GM21381 (cell line): ENCODE measurements around the gene CPA4.

Experiments used
- ATAC-seq: cut with Tn5 transposase; IDR thresholded peaks from one replicate; pipeline ENCODE4 v1.9.1; 2021; ENCODE audit warnings: mild to moderate bottlenecking, moderate library complexity; ENCODE audit not compliant: unreplicated experiment

CPA4 gene

DNA sequence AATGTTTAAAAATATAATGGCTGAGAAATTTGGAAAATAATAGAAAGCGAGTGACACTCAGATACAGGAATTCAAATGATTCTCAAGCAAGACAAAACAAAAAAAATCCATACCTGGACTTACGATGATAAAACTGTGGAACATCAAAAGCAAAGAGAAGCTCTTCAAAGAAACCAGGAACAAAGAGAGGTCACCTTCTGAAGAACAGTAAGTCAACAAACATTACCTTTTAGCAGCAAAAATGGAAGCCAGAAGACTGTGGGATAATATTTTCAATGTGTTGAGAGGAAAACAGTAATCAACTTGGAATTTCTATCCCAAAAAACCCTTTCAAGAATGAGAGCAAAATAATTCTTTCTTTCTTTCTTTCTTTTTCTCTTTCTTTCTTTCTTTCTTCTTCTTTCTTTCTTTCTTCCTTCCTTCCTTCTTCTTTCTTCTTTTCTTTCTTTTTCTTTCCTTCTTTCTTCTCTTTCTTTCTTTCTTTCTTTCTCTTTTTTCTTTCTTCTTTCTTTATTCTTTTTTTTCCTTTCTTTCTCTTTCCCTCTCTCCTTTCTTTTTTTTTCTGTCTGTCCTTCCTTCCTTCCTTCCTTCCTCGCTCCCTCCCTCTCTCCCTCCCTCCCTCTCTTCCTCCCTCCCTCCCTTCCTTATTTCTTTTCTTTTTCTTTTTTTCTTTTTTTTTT lies 49.9 kb downstream of the CPA4 start:
- ATAC-seq: no peak

DNA sequence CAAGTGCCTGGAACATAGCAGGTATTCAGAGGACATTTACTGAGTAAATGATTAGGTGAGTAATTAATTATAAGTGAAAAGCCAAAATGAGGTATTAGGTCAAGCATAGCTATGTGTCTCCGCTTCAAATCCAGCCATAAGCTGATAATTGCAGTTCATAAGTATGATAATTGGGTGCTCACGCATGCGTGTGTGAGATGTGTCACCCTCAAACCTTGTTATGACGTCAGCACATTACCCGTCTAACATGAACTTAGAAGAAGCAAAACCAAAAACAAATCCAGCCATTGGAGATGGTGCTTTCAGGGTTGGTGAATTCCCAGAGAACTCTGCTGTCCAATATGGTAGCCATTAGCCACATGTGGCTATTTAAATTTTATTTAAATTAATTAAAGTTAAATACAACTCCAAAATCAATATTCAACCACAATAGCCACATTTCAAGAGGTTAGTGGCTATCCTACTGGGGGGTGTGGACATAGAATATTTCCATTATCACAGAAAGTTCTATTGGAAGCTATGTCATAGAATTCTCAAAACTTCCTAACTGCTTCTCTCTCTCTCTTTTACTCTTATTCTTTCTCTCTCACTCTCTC lies 51.4 kb downstream of the CPA4 start, which contains the start of gene CPA5:
Gene CPA5, plus strand, starts transcription at position 546 of the 596 bp plus-strand sequence. CDS start 1,670 bp downstream, outside the sequence.
- no peak for ATAC-seq

DNA sequence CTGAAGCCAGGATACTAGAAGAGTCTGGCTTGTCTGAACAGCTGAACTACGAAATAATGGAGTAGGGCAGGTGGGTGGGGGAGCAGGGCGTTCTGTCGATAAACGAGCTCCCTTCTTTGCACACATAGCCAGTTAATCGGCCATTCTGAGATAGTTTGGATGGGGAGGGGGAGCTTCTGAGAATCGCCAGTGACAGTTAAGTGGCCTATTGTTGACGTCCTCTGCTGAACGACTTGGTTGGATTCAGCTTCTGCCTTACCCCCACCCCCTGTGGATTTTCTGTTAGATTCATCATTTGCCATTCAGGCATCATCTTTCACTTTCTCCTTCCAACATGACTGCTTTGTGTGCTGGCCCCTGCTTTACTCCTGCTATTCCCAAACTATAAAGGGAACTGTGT lies 52.2 kb downstream of the CPA4 start:
- ATAC-seq: no peak

DNA sequence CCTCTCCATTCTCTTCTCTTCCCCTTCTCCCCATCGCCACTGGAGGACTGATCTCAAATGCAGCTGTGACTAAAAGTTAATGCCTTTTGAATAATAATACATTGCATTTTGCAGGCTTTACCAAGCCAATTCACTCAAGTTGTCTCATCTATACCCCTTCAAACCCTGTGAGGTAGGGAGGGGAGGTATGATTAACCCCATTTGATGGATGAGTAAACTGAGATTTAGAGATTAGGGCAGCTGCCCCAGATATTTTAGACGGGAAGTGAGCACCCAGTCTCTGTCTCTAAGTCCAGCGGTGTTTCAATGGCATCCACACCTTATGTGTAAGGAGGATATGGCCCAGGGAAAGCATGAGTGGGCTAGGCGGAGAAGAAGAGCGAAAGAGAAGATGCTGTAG lies 52.8 kb downstream of the CPA4 start:
- ATAC-seq: no peak

DNA sequence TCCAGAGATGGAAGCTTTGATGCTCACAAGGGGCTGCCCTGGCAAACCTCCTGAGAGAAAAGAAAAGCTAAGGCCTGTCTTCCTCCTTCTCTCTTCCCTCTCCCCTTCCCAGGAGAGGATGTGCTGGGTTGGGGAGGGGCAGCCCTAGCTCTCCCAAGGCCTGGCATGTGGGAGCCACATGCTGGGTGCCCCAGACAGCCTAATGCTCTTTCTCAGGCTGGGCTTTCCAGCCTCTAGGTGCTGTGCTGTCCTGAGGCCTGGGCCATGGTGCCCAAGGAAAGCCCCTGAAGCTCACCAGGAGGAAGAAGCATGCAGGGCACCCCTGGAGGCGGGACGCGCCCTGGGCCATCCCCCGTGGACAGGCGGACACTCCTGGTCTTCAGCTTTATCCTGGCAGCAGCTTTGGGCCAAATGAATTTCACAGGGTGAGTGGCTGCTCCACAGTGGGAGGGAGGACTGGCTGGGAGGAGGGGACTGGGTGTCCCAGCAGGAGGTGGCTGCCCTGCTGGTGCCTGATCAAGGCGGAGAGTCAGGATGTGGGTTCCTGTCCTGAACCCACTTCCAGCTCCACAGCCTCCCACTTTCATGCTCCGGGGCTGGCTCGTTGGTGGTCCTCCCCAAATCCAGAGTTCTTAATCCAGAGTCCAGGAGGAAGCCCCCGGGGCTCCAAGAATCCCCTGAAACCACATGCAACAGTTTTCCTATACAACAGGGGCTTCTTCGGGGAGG lies 53.4 kb downstream of the CPA4 start:
- no peak for ATAC-seq

DNA sequence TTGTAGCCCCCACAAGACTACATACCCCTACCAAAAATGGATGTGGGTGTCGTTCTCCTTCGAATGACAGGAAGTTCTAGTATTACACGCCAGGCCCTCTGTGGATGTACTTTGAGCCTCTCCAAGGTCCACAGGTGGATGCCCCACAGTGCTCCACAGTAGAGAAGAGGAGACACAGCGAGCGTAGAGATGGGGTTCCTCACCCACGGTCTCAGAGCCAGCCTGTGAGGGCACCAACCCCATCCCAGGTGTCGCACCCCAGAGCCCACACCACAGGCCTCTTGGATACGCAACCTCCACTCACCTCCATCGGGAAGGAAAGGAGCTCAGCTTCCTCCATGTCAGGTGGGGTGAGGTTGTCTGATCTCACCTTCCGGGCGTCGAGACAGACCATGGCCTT lies 54.0 kb downstream of the CPA4 start:
- no peak for ATAC-seq

DNA sequence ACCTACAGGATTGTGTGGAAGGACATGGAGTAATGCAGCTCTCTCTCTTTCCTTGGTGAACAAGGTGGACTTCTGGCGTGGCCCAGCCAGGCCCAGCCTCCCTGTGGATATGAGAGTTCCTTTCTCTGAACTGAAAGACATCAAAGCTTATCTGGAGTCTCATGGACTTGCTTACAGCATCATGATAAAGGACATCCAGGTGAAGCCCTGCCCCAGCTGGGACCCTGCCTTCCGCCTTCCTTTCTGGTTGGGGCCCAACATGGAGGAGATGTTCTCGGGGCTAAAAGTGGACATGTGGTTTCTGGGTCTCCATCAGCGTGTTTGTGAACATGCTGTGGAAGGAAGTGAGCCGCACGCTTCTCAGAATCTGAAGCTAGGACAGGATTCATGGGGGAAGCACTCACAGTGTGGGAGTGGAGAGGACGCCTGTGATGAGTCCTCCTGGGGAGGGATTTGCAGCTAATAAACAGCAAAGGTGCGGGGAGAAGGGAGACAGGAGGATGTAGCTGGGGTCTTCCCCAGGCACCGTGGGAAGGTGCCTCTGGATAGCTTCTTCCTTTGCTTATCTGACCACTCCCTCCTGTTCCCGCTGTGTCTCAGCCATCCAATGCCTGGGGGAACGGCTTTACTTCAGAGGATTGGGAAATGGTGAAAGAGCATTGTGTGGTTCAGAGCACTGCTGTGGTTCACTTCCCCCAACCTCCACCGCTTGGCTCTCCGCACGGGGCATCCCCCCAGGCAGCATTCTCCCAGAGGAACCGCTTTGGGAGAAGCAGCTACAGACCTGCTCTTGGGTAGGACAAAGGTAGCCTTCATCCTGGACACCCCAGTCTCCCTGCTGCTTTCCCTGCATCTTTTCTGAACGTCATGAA lies 57.2 kb downstream of the CPA4 start:
- ATAC-seq: no peak

DNA sequence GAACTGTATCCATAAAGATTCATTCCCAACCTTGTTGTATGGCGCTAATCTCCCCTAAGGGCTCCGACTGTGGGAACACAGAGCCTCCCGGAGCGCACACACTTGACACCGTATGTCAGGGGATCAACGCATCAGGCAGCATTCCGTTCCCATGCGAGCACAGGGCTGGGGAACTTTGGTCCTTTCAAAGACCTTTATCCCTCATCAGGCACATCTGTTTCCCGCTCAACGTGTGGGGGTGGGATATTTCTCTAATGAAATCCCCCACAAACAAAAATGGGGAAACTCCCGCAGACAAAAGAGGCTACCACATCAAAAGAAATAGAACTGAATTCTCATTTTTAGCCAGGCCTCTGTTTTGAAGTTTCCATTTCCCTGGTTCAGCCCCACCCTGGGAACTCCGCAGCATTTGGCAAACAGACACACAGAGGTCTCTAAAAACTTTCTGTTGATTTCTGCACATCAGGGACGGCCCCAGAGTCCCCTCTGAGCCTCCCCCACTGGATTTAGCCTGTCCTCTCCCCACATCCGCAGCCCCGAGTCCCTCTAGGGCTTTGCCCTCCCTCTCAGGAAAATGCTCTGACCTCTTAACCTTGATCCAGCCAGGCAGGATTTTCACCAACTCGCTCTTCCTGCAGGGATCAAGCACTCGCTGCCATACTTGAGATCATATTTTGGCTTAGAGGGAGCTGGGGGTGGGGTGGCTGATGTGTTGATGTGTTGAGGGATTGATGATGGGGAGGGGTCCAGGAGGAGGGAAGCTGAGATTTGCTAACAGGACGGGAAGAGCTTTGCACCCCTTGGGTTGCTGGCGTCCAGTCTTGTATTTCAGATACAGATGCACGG lies 58.2 kb downstream of the CPA4 start:
- no peak for ATAC-seq

DNA sequence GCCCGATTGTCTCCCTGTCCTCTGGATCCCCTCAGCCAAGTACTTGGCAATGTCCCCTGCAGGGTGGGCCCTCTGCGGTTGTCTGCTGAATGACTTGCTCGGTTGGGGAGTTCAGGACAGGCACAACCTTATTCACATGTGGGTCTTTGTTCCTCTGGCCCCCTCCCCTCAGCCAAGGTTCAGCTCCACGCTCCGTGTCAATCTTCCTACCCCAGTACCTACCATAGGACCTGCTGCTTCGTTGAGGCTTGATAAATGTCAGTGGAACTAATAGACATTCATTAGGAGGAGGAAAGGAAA lies 58.8 kb downstream of the CPA4 start:
- ATAC-seq: no peak

DNA sequence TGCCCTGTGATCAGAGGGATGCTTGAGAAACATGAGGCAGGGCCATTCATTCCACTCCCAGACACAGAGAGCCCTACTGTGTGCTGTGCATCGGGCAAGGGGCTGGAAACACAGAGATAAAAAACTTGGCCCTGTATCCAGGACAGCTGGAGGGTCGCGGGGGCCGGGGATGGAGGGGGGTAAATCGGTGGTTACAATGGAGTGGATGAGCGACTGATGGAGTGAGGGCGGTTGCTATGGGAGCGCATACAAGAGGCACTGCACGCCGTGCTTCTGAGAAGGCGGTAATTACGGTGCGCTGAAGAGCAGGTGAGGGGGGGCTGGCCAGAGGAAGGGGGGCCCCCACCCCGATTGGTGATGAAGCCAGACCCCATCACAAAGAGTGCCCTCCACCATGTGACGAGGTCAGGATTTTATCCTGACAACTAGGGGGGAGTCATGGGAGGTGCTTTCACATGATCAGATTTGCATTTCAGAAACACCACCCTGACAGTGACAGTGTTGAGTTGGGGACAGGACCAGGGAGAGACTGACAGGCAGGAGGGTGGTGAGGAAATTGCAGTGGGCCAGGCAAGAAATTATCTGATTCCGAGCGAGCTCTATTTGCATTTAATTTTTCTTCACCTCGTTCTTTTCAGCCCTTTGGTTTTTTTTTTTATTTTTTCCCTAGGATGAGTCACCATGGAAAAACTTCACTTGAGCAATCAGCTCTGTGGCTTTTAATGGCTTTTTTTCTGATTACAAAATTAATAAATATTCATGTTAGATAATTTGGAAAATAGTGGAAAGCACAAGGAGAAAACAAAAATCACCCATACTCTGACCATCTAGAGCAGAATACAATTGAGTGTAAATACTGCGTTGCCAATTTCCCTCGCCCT lies 59.5 kb downstream of the CPA4 start:
- no peak for ATAC-seq

DNA sequence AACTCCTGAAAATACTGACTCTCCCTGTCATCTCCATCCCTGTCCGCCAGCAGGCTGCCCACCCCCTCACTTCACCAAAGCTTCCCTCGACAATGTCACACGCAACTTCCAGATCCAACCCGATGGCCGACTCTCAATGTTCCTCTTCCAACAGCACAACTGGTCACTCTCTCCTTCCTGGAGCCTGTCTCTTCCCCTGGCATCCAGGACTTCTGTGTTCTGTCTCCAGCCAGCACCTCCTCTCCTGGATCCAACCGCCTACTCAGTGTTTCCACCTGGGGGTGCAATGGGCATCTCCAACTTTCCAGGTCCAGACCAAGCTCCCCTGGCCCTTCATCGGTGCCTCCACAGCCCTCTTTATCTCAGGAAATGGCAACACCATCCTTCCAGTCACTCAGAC lies 60.2 kb downstream of the CPA4 start:
- no peak for ATAC-seq

DNA sequence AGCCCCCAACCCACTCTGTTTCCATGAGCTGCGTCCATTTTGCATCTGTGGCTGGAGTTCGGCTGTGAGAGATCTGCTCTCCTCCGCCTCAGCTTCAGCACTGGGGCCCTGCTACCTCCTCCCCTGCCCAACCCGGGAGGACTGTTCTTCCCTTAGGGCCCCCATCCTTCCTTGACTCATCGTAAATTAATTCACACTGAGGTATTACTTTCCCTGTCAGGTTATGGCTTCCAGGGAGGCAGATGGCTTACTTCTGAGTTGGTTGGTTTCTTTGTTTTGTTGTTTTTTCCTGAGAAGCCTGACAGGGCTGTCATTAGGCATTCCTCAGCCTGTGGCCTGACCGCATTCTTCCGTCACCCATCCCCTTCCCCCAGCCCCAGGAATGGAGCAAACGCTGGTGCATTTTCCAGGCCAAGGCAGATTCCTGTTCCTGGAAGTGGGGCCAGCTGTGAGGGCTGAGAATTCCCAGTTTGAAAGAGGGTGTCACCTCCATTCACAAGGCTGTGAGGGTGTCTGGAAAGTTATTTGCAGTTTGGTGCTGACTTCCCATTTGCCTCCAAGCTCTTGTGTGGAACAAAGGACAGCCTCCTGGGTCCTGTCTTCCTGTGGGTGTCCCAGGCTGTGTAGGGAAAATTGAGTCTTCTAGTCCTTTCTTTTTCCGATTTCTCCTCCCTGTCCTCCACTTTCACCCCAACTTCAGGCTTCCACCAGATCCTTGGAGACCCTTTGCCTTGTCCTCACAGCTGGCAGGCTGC lies 63.3 kb downstream of the CPA4 start:
- no peak for ATAC-seq

DNA sequence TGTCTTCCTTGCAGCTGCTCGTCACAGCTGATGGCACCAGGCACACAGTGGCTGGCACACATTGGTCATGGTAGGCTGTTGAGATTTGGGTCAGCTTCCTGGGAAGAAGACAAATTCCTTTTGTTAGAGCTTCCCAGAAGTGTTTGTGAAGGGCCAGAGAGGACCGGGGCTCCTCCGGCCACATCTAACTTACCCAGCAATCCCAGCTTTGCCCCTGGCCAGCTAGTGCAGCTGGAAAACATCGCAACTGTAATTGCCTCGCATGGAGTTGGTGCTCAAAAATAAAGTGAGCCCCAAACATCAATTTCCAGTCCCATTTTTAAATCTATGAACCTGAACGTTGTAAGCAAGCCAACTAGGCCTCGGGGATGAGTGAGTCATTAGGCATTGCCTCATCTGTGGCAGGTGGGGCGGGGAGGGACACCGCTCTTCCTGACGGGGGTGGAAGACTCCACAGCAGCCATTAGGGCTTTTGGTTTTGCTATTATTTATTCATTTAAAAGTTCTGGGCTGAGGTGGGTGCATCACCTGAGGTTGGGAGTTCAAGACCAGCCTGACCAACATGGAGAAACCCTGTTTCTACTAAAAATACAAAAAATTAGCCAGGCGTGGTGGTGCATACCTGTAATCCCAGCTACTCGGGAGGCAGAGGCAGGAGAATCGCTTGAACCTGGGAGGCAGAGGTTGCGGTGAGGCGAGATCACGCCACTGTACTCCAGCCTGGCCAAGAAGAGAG lies 64.1 kb downstream of the CPA4 start:
- no peak for ATAC-seq

DNA sequence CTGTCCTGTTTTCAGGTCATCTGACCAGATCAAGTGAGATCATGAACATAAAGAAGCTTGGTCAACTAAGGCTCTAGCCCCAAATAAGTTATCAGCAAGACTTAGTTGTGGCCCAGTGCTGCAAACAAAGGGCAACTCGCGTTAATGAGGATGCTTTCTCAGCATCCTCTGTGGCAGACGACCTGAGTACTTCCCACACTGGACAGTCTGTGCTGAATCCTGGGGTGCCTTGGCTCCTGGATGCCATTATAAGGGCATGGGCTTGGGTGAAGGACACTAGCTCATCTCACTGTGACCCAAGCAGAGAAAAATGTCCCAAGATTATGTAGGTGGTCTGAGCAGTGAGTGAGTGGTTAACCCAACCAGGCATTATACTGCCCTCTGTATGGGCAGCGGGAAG lies 65.5 kb downstream of the CPA4 start:
- no peak for ATAC-seq

DNA sequence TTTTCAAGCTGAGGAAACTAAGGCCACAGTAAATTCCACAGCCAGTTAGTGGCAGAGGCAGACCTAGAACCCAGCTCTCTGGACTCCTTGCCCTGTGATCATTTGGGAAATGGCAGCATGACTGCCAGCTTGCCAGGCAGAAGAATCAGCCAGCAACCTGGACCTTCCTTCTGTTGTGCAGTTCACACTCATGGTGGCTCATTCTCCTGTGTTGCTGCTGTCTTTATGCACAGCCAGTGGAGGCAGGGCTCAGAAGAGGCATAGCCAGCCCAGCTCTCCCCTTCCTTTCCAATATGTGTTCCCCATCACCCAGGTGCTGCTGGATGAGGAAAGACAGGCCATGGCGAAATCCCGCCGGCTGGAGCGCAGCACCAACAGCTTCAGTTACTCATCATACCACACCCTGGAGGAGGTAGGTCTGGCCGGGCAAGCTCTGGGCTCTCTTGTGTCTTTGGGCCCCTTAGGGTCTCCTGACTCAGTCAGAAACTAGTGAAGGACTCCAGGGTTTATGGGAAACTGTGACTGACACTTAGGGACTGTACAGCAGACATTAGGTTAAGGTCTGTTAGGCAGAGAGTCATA lies 66.4 kb downstream of the CPA4 start:
- no peak for ATAC-seq

DNA sequence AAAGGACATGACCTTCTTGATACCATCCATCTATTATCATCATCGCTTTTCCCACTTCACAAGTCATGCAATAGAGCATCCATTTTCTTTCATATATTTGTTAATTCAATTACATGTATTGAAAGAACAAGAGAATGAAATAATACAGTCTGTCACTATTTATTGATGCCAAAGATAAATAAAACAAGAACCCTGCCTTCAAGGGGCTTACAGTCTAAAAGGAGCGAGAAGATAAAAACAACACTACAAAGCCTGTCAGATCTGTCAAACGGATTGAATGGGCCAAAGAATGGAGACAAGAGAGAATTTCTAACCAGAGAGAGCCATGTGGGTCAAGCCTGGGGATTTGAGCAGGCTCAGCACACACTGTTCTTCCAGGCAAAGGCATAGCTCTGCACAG lies 67.6 kb downstream of the CPA4 start:
- no peak for ATAC-seq

DNA sequence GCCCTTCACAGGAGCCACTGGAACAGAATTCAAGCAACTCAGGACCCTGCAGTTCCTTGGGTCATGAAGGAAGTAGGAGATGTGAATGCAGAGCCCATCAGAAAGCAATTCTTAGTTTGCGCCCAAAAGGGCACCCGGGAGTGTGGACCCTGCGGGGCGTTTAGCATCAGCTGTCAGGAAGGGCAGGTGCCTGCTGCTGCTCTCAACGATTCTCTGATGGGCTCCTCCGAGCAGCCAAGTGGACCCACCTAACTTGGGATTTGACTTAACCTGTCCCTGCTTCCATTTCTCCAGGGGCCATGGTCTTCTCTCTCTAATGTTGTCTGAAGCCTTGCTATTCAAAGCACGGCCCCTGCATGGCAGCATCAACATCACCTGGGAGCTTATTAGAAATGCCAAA lies 68.7 kb downstream of the CPA4 start:
- no peak for ATAC-seq
